ENCODE measurements around the gene C6orf58. TPM values are rescaled to one million over a fixed set of nuclear protein-coding genes. Genes with fewer than 3 reads are reported as not detected.

The C6orf58 gene
- 0.52 and 0.97 TPM in 2 replicates for polyA plus RNA-seq
- 1.9 and 2.9 TPM in 2 replicates for polyA minus RNA-seq

DNA sequence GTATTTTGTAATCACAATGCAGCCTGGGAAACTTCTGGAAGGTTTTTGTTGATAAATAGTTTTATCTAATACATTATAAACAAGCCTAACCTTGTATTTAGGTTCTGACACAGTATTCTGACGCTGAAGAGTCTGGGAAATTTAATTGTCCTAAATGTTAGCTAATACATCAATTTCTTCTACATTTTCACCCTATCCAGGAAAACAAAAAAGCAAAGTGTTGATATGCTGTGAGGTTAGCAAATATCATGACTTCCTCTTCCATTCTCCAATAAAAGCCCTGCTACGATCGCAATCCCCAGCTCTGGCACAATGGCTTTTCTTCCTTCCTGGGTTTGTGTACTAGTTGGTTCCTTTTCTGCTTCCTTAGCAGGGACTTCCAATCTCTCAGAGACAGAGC is at the start of gene C6orf58:
Gene C6orf58 (plus strand): TSS at position 301 of the 400 bp plus-strand sequence. CDS start 12 bp downstream, at position 313.
- no peaks in the 10 kb centered on the region for H3K9me2 ChIP-seq (ENCODE audit: insufficient read depth, low read length)
- H3K79me2 ChIP-seq (replicated peaks; ENCODE audit: insufficient read depth, low read length), result no peaks in the 10 kb centered on the region
- no peaks in the 10 kb centered on the region for H3K27me3 ChIP-seq (ENCODE audit: insufficient read depth, low read depth, low read length)
- H3K36me3 ChIP-seq (ENCODE audit: insufficient read depth, low read length), result no peaks in the 10 kb centered on the region
- no peaks in the 10 kb centered on the region for H3K9me3 ChIP-seq (ENCODE audit: low read length)
- H2AFZ ChIP-seq (ENCODE audit: low read depth, low read length), result no peak within 1 kb of the TSS
- no peaks in the 10 kb centered on the region for H3F3A ChIP-seq (ENCODE audit: insufficient read depth, low read length, poor library complexity, severe bottlenecking)
- no peak within 1 kb of the TSS for H3K4me2 ChIP-seq (ENCODE audit: low read length)
- H3K9ac ChIP-seq (ENCODE audit: low read length), result no peak within 1 kb of the TSS
- no peak within 1 kb of the TSS for H3K27ac ChIP-seq (ENCODE audit: low read length)
- no peaks in the 10 kb centered on the region for H4K20me1 ChIP-seq (ENCODE audit: insufficient read depth)
- H3K4me3 ChIP-seq (ENCODE audit: low read length), result no peak within 1 kb of the TSS
- no peak for TF ChIP-seq EZH2 (IDR thresholded peaks at IDR 0.05; ENCODE audit: borderline replicate concordance, insufficient read depth, low read length, poor library complexity, severe bottlenecking)
- no peak for TF ChIP-seq EP300 (conservative IDR thresholded peaks at IDR 0.05; ENCODE audit: poor library complexity, severe bottlenecking)
- no peak for TF ChIP-seq TAF1 (IDR thresholded peaks at IDR 0.05; ENCODE audit: low read depth)
- TF ChIP-seq, protein P1, sequence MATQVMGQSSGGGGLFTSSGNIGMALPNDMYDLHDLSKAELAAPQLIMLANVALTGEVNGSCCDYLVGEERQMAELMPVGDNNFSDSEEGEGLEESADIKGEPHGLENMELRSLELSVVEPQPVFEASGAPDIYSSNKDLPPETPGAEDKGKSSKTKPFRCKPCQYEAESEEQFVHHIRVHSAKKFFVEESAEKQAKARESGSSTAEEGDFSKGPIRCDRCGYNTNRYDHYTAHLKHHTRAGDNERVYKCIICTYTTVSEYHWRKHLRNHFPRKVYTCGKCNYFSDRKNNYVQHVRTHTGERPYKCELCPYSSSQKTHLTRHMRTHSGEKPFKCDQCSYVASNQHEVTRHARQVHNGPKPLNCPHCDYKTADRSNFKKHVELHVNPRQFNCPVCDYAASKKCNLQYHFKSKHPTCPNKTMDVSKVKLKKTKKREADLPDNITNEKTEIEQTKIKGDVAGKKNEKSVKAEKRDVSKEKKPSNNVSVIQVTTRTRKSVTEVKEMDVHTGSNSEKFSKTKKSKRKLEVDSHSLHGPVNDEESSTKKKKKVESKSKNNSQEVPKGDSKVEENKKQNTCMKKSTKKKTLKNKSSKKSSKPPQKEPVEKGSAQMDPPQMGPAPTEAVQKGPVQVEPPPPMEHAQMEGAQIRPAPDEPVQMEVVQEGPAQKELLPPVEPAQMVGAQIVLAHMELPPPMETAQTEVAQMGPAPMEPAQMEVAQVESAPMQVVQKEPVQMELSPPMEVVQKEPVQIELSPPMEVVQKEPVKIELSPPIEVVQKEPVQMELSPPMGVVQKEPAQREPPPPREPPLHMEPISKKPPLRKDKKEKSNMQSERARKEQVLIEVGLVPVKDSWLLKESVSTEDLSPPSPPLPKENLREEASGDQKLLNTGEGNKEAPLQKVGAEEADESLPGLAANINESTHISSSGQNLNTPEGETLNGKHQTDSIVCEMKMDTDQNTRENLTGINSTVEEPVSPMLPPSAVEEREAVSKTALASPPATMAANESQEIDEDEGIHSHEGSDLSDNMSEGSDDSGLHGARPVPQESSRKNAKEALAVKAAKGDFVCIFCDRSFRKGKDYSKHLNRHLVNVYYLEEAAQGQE (IDR thresholded peaks at IDR 0.05; ENCODE audit: borderline replicate concordance), result no peak
- TF ChIP-seq MXI1 (conservative IDR thresholded peaks at IDR 0.05; ENCODE audit: poor library complexity, severe bottlenecking), result no peak
- no peak for TF ChIP-seq SMC3 (conservative IDR thresholded peaks at IDR 0.05; ENCODE audit: poor library complexity)
- no peak for TF ChIP-seq POLR2AphosphoS5 (IDR thresholded peaks at IDR 0.05)
- TF ChIP-seq, protein P2, sequence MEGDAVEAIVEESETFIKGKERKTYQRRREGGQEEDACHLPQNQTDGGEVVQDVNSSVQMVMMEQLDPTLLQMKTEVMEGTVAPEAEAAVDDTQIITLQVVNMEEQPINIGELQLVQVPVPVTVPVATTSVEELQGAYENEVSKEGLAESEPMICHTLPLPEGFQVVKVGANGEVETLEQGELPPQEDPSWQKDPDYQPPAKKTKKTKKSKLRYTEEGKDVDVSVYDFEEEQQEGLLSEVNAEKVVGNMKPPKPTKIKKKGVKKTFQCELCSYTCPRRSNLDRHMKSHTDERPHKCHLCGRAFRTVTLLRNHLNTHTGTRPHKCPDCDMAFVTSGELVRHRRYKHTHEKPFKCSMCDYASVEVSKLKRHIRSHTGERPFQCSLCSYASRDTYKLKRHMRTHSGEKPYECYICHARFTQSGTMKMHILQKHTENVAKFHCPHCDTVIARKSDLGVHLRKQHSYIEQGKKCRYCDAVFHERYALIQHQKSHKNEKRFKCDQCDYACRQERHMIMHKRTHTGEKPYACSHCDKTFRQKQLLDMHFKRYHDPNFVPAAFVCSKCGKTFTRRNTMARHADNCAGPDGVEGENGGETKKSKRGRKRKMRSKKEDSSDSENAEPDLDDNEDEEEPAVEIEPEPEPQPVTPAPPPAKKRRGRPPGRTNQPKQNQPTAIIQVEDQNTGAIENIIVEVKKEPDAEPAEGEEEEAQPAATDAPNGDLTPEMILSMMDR (IDR thresholded peaks at IDR 0.05; ENCODE audit: poor library complexity, severe bottlenecking), result no peak
- no peak for TF ChIP-seq RAD21 (conservative IDR thresholded peaks at IDR 0.05)

DNA sequence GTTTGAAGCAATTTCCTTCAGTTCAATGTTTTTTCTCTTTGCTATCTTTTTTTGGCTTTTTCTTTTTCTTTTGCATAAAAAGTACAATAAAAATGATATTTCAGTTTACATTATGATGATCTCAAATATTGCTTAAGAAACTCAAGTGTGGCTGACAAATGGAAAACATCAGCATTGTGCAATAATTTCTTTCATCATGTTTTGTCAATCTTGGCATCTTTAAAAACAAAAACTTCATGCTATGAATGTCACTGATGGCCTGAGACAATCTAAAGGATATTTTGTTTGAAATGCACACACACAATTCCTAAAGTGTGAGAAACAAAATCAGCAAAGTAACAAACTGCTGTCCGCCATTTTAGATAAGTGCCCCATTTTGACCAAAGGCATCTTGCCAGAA is 44.0 kb upstream of the C6orf58 start:
- H3K4me2 ChIP-seq (ENCODE audit: low read length), result no peak overlapping the region

More for the DNA sequence above, 44.0 kb upstream of the C6orf58 start:
- H3K79me2 ChIP-seq (replicated peaks; ENCODE audit: insufficient read depth, low read length), result no peaks in the 10 kb centered on the region
- H4K20me1 ChIP-seq (ENCODE audit: insufficient read depth), result no peaks in the 10 kb centered on the region
- no peak overlapping the region for H3K27ac ChIP-seq (ENCODE audit: low read length)
- no peak overlapping the region for H3K9ac ChIP-seq (ENCODE audit: low read length)
- H3K4me3 ChIP-seq (ENCODE audit: low read length), result no peak overlapping the region
- H3F3A ChIP-seq (ENCODE audit: insufficient read depth, low read length, poor library complexity, severe bottlenecking), result no peaks in the 10 kb centered on the region
- H3K27me3 ChIP-seq (ENCODE audit: insufficient read depth, low read depth, low read length), result no peaks in the 10 kb centered on the region
- no peak overlapping the region for H2AFZ ChIP-seq (ENCODE audit: low read depth, low read length)
- TF ChIP-seq TAF1 (IDR thresholded peaks at IDR 0.05; ENCODE audit: low read depth) (no peak), EZH2 (IDR thresholded peaks at IDR 0.05; ENCODE audit: borderline replicate concordance, insufficient read depth, low read length, poor library complexity, severe bottlenecking) (no peak), EP300 (conservative IDR thresholded peaks at IDR 0.05; ENCODE audit: poor library complexity, severe bottlenecking) (no peak), RAD21 (conservative IDR thresholded peaks at IDR 0.05) (no peak), POLR2AphosphoS5 (IDR thresholded peaks at IDR 0.05) (no peak), SMC3 (conservative IDR thresholded peaks at IDR 0.05; ENCODE audit: poor library complexity) (no peak), MXI1 (conservative IDR thresholded peaks at IDR 0.05; ENCODE audit: poor library complexity, severe bottlenecking) (no peak)
- TF ChIP-seq, protein P2 (IDR thresholded peaks at IDR 0.05; ENCODE audit: poor library complexity, severe bottlenecking), result no peak
- TF ChIP-seq, protein P1 (IDR thresholded peaks at IDR 0.05; ENCODE audit: borderline replicate concordance), result no peak
- no peaks in the 10 kb centered on the region for H3K36me3 ChIP-seq (ENCODE audit: insufficient read depth, low read length)
- no peaks in the 10 kb centered on the region for H3K9me2 ChIP-seq (ENCODE audit: insufficient read depth, low read length)
- no peaks in the 10 kb centered on the region for H3K9me3 ChIP-seq (ENCODE audit: low read length)
